Measurements from ENCODE around the gene RGS19. TPM values are rescaled to one million over a fixed set of nuclear protein-coding genes. Genes with fewer than 3 reads are reported as not detected.

RGS19 gene
- total and polyA plus RNA-seq, 4 donors = 4.9 to 12.9 (median 6.3) TPM

- WGBS = 77% methylated on average over 7 of the region's 7 CpGs
- DNase-seq (ENCODE audit: low spot score) = no peak
These were observed 1.8 kb downstream of the RGS19 start for GRCh38 chr20:64077541-64077875.

GRCh38 chr20:64077094-64077493, 2.2 kb downstream of the RGS19 start:
- Histone ChIP-seq H3K27me3 (ENCODE audit: control insufficient read depth in 4 of 4, insufficient read depth in 4 of 4, low read length in 3 of 4) (no peaks in the 10 kb centered on the region), H3K9ac (ENCODE audit: low read depth in 1 of 2, low read length in 2 of 2) (no peak overlapping the region), H3K9me3 (ENCODE audit: control insufficient read depth in 4 of 4, low read length in 3 of 4) (no peaks in the 10 kb centered on the region), H3K4me1 (ENCODE audit: control insufficient read depth in 4 of 4, insufficient read depth in 4 of 4, low read length in 3 of 4) (peaks cover 7 to 19% (median 10%) of the 10 kb centered on the region in 4 donors), H3K4me3 (ENCODE audit: low read depth in 1 of 3, low read length in 3 of 3) (peak overlapping the region in 1 of 3 donors; percentile 26), H3K36me3 (ENCODE audit: control insufficient read depth in 4 of 4, insufficient read depth in 3 of 4, low read depth in 1 of 4, low read length in 3 of 4) (peaks cover 0 to 9% (median 0%) of the 10 kb centered on the region in 4 donors), H3K27ac (ENCODE audit: low read depth in 1 of 2, low read length in 2 of 2) (peak overlapping the region; percentile 41 to 58)
- DNase-seq (ENCODE audit: low spot score) = no peak
- WGBS = 90% methylated on average over 8 of the region's 8 CpGs
- TF ChIP-seq FOXA1 (IDR thresholded peaks at IDR 0.05) = no peak
- no peak for TF ChIP-seq HNF4A (conservative IDR thresholded peaks at IDR 0.05)
- no peak for TF ChIP-seq ZBTB33 (IDR thresholded peaks at IDR 0.05)
- TF ChIP-seq GABPA (IDR thresholded peaks at IDR 0.05 in 1 of 2, conservative IDR thresholded peaks at IDR 0.05 in 1 of 2) = no peak
- no peak for TF ChIP-seq REST (IDR thresholded peaks at IDR 0.05)
- no peak for TF ChIP-seq NR2F2 (IDR thresholded peaks at IDR 0.05)

More at GRCh38 chr20:64077541-64077875, 1.8 kb downstream of the RGS19 start:
- H3K27ac ChIP-seq (ENCODE audit: low read depth in 1 of 2, low read length in 2 of 2) = peak overlapping the region; percentile 41 to 58
- H3K9me3 ChIP-seq (ENCODE audit: control insufficient read depth in 4 of 4, low read length in 3 of 4) = no peaks in the 10 kb centered on the region
- H3K4me1 ChIP-seq (ENCODE audit: control insufficient read depth in 4 of 4, insufficient read depth in 4 of 4, low read length in 3 of 4) = peaks cover 7 to 22% (median 10%) of the 10 kb centered on the region in 4 donors
- peak overlapping the region in 2 of 3 donors; percentile 15 to 26 for H3K4me3 ChIP-seq (ENCODE audit: low read depth in 1 of 3, low read length in 3 of 3)
- no peaks in the 10 kb centered on the region for H3K27me3 ChIP-seq (ENCODE audit: control insufficient read depth in 4 of 4, insufficient read depth in 4 of 4, low read length in 3 of 4)
- peaks cover 0 to 6% (median 0%) of the 10 kb centered on the region in 4 donors for H3K36me3 ChIP-seq (ENCODE audit: control insufficient read depth in 4 of 4, insufficient read depth in 3 of 4, low read depth in 1 of 4, low read length in 3 of 4)
- no peak for TF ChIP-seq CTCF (IDR thresholded peaks at IDR 0.05; ENCODE audit: low read depth, low read length, missing input control)
- no peak for TF ChIP-seq JUND (IDR thresholded peaks at IDR 0.05)
- no peak for TF ChIP-seq HNF4G (IDR thresholded peaks at IDR 0.05)
- no peak for TF ChIP-seq TAF1 (conservative IDR thresholded peaks at IDR 0.05)
- TF ChIP-seq REST (IDR thresholded peaks at IDR 0.05) = no peak
- no peak for TF ChIP-seq ATF3 (IDR thresholded peaks at IDR 0.05)
- TF ChIP-seq MAX (IDR thresholded peaks at IDR 0.05) = no peak
- no peak for TF ChIP-seq RAD21 (IDR thresholded peaks at IDR 0.05)
- no peak for TF ChIP-seq NR2F2 (IDR thresholded peaks at IDR 0.05)
- no peak overlapping the region for H3K9ac ChIP-seq (ENCODE audit: low read depth in 1 of 2, low read length in 2 of 2)

Data from liver (tissue), 9 donors.